GM19240 (cell line): Measurements from ENCODE around the gene IFNA6.

Experiments
- DNase-seq: peaks from one replicate; pipeline ENCODE4 v3.0.0; 2011; ENCODE audit warnings: low spot score; ENCODE audit not compliant: insufficient read length

The IFNA6 gene

DNA sequence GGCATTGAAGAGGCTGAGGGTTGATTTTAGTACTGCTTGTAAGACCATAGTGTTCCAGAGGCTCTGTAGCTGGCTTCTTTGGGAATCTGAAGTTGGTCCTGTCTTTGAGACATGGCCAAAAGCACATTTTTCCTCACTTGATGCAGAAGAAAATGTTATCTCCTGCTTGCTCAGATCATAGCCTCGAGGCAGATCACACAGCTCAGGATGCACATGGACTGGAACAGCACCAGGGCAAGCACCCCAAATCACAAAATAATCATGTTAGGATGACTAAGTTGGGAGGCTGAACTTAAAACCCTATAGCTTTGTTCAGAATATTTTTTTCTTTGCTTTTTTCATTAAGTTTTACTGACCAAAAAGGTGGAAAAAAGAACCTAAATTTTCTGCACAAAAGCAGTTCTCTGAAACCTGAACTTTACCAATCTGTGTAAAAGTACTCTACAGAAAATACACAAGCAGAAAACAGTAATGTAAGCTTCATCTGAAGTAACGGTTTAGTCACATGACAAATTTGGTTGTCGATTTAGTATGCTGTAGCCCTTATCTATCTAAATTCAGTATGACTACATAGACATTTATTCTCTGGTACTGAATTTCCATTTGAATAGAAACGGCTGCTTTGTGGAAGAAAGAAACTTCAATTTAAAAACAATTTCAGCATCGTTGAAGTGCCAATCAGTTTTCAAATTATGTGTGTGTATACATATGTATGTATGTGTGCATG lies 18.8 kb downstream of the IFNA6 start:
- DNase-seq: no peak

DNA sequence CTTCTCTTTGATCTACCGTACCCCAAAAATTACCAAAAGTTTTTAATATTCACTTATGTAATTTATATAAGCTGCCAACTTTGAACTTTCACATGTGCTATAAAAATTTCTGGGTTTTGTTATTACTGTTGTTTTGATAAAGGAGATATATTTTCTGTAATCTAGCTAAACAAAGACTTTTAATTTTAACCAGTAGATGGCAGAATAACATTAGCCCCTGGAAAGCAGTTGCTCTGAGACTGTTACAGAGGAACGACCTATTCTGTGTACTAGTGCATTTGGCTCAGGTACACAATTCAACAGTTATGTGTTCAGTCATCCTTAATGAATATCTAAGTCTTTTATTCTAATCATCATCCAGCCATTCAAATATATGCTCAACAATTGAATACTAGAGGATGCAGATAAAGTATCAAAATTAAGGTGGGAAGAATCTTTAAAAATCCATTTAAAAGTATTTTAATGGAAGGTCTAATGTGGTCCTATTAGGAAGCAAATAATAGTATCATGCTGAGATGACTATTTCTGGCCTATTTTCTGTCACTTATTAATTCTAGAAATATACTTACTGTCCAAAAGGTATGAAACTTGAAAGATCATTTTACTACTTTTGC lies 24.1 kb downstream of the IFNA6 start:
- peak; percentile 8 for DNase-seq

DNA sequence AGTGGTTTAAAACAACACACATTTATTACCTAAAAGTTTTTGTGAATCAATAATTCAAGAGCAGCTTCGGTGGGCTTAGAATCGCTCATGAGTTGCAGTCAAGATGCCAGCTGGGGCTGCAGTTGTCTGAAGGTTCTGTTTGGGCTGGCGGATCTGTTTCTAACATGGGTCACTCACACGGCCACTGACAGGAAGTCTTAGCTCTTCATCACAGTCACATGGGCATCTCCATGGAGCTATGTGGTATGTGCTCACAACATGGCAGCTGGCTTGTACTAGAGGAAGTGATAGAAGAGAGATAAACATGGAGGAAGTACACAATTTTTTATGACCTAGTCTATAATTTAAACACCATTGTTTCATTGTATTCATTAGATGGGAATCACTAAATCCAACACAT lies 26.6 kb downstream of the IFNA6 start:
- no peak for DNase-seq

DNA sequence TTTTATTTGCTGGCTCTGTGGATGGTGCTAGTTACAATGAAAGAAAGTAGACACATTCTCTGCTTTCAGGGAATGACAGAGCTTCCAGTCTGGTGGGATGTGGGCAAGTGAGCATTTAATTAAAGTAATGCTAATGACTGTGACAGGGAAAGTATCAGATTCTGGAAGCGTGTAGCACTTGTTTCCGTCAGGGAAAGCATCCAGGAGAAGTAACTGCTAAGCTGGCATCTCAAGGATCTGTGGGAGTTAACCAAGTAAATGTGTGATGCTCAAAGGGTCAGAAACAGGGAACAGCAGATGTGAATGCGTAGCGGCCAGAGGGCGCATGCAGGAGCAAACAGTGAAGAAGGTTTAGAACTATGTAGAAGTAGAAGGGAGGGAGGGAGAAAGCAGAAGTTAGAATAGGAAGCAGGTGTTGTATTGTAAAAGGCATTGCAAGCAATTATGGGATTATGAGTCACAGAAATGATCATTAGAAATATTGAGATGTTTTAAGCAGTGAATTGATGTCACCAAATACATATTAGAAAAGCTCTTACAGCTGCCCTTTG lies 27.7 kb downstream of the IFNA6 start:
- no peak for DNase-seq

DNA sequence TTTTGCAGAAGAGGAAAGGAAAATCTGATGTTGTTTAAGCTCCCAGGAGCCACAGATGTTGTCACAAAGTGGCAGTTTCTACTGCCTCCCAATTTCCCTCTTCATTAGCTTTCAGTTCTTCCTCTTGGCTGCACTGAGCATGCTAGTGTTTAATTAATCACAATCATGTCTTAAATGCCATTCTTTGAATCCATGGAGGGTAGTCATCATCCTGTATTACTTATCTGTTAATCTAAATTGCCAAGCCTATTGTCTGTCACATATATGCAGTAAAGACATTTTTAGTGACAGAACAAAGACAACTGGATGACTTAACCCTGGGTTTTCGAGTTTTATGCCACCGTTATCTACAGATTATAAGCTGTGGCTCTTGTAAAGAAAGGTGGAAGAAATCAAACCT lies 30.2 kb downstream of the IFNA6 start:
- DNase-seq: no peak

DNA sequence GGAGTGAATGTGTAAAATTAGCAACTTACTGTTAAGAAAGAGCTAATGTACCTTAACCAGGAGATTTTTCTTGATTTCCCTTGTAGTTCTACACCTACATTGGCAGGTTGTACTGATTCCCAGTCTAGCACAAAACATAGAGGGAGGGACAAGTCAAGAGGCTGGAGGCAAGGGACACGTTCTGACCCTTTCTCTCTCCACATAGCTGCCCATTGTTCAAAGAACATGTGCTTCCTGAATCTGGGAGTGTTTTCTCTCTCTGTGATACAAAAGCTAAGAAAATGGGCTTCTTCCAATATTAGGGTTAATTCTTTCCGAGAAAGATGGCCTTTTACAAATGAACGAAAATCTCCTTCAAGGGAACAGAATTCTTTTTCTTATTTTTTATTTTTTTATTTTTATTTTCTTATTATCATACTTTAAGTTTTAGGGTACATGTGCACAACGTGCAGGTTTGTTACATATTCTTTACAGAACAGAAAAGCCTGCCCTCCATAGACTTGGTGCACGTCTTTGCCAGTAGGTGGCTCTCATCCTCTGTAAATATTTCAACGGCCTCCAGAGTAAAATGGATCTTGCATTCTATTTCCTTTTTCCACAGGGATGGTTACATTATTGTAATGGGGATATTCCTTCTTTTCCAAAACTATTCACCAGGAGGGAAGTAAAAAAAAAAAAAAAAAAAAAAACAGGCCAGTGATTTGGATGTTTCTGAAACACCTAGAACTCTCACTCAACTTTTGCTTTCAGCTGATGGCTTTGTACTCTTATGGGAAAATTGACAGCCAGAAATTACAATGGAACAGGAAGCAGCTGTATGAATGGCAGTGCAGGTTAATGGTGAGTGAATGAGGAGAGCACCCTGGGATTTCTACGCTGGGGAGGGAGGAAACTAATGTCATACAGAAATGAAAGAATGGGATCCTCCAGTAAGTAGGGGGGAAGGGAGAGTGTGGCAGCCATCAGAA lies 32.4 kb downstream of the IFNA6 start:
- no peak for DNase-seq

DNA sequence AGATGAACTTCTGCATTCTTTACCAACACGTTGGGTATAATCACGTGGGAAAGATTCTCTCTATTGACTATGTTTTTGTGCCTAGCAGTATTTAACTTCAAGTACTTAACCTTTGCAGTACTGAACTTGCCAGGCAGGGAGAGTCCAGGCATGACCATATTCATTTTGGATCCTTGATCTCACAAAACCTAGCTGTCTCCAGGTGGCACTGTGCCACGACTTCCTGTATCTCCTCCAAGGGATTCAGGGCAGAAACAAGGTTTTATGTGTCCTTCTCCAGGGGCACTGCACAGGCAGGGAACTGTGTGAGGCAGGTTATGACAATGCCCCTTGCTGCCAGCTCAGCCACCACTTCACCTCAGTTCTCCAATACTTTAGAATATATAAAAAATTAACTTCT lies 33.8 kb downstream of the IFNA6 start:
- DNase-seq: no peak

DNA sequence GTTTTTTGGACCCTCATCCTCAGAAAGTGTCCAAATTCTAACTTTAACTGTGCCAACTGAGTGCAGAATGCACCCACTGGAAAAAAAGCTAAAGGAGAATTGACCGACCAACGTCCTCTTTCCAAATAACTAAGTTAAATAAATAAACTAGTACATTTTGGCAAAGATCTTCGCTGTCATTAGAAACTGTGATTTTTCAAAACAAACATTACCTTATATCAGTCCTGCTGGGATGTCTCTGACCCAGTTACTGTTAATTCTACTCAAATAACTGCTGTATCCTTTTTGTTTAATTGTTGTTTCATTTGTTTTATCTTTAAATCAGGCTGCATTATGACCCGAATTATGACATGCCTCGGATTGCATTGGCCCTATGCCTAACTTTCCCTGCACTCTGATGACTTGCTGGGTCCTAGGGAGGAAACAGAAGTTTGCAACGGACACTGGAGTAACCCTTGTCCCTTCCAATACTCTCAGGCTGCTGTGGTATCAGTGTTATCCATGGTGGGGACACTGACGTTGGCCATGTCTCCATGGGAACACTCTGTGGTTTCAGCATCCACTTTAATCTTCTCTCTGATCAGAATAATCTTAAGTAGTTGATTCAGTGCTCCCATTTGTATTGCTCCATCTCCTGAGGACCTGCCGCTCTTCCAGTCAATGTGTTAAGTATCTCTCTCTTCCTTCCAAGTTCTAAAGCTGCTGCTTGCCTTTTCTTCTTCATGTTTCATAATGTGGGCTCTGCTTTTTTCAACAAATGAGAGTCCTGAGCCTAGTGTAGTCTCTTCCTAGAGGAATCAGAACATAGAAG lies 34.5 kb downstream of the IFNA6 start:
- no peak for DNase-seq

DNA sequence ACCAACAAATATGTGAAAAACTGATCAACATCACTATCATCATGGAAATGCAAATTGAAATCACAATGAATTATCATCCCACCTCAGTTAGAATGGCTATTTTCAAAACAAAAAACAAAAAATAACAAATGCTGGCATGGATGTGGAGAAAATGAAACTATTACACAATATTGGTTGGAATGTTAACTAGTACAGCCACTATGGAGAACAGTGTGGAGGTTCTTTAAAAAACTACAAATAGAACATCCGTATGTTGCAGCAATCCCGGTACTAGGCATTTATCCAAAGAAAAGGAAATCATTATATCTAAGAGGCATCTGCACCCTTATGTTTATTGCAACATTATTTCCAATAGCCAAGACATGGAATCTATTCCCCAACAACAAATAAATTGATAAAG lies 36.5 kb downstream of the IFNA6 start:
- no peak for DNase-seq

DNA sequence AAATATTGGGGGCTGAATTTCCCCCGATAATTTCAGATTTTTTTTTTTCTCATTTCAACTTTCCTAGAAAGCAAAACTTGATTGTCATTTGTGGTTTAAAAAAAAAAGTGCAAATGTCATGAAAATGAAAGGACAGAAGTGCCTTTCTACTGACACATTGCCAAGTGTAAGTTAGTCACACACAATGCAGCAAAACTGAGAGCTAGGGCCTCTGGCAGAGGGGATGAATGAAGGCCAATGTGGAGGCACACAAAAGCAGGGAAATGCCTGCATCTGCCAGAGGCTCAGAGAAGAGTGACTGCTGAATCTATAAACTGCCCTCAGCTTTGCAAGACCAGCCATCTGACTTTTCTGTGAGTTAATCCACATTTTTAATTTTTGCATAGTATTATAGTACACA lies 38.8 kb downstream of the IFNA6 start:
- no peak for DNase-seq

DNA sequence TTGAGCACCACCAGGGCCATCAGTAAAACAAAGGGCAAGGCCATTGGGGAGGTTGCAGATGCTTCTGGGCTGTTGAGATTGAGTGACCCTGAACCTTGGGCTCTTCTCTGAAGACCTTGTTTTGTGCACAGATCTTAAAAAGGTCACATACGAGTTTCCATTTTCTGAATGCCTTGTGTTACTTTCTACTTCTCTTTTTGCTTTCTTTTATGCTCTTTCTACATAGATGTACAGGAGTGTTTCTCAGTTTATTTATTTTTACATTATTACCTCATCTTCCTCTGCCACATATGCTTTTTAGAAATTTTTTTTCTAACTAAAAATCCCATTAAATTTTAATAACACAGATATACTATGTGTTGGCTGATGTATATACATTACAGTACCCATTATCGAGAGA lies 45.5 kb downstream of the IFNA6 start, which contains the start of gene IFNA5:
Gene IFNA5, minus strand, starts transcription at position 101 of the 400 bp plus-strand sequence. Its CDS starts 57 bp downstream, at position 44.
- DNase-seq: no peak
